NCI-H1092 treated with DMSO at 0.1 percent for 48 hours (cell line): Measurements from ENCODE around the gene SLC8A2.
"Not testable (repeated sequence)": the region's sequence is repeated elsewhere in the genome, so short reads cannot be mapped to it uniquely, and the experiment has no call there.

Experiments
- DNase-seq: peaks from one replicate; lab custom pipeline; 2025; lab: John Stamatoyannopoulos, UW

Gene SLC8A2

DNA sequence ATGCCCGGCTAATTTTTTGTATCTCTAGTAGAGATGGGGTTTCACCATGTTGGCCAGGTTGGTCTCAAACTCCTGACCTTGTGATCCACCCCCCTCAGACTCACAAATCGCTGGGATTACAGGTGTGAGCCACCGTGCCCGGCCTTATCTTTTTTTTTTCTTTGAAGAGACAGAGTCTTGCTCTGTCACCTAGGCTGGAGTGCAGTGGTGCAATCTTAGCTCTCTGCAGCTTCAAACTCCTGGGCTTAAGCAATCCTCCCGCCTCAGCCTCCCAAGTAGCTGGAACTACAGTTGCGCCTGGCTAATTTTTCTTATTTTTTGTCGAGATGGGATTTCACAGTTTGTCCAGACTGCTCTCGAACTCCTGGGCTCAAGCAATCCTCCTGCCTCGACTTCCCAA, 60.0 kb downstream of the SLC8A2 start:
- DNase-seq, result not testable (repeated sequence)

DNA sequence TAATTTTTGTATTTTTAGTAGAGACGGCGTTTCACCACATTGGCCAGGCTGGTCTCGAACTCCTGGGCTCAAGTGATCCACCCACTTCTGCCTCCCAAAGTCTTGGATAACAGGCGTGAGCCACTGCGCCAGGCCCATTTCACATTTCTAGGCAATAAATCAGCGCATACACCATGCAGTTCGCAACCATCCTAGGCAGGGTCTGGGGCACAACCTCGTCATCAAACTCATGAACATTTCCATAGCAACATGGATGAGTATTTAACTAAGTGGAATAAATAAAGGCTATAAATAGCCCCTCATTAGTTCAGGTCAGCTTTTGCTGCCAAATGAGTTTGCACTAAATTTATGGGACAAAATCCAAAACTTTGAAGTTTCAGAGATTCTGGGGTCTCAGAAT, 60.6 kb downstream of the SLC8A2 start:
- DNase-seq, result no peak

DNA sequence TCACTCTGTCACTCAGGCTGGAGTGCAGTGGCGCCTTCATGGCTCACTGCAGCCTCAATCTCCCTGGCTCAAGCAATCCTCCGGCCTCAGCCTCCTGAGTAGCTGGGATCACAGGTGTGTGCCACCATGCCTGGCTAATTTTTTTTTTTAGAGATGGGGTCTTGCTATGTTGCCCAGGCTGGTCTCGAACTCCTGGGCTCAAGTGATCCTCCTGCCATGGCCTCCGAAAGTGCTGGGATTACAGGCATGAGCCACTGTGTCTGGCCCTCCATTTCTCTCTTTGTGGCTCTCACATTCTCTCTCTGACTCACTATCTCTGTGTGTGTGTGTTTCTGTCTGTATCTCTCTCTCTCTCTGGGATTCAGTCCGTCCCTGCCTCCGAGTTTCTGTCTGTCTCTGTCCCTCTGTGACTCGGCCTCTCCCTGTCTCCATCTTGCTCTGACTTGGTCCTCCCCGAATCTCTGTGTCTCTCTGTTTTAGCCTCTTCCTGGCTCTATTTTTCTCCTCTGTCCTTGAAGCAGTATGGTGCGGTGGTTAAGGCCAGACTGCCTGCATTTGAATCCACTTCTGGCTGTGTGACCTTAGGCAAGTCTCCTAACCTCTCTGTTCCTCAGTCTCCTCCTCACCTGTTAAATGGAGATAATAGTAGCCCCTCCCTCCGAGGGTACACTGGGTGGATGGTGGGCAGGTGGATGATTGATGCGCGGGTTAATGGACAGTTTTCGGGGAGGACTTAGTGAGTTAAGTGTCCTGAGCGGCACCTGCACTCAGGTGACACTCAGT, 63.3 kb downstream of the SLC8A2 start:
- DNase-seq, result no peak

DNA sequence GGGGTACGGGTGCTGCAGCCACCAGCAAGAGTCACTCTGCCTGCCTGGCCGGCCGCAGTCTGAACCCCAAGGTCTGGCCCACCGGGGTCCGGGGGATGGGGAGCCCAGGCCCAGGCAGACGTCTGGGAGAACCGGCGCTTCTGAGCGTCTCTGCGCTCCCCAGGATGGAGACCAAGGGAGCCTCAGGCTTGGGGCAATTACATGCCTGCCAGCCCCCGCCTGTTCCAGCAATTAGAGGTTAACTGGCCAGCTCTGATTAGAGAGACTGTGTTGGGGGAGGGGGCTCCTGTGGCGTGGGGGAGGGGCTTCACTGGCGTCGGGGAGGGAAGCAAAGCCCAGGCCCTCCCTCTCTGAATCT, 64.3 kb downstream of the SLC8A2 start:
- no peak for DNase-seq

DNA sequence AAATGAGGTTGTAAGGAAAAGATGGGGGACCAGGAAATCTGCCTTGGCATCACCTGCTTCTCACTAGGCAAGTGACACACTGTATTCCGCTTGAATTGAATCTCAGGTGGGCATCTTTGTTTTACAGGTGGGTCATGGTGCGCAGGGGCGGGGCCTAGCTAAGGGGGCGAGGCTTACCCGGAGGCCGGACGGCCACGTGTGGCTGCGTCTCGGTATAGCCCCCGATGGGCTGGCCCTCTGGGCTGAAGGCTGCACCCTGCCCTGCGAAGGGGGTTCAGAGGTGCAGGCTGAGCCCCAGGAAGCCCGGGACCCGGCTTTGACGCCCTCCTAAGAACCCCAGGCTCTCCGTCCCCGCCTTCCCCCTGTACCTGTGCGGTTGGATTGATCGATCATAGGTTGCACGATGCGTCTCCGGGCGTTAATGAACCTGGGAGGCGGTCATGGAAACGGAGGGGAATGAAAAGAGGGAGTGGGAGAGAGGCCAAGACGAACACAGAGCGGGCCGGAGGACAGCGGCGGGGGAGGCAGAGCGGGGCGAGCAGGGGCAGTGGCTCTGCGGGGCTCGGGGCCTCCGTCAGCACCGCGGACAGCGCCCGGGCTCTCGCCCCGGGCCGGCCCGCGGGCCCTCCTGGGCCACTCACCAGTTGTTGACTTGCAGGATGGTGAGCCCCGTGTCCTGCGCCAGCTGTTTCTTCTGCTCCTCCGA, 64.8 kb downstream of the SLC8A2 start:
- no peak for DNase-seq

DNA sequence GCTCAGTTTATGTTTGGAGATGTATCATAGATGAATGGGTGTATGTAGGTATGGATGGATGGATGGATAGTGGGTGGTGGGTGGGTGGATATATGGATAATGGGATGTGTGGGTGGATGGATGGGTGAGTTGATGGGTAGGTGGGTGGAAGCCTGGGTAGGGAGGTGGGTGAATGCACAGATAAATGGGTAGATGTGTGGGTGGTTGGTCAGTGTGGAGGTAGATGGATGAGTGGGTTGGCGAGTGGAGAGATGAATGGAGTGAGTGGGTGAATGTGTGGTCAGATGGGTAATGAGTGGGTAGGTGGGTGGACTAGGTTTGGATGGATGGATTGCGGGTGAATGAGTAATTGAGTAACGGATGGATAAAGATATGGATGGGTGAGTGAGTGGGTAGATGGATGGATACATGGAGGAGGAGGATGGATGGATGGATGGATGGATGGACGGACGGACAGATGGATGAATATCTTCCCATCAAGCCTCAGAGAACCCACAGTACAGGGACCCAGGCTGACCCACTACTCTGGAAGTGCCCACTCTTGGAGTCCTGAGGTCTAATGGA, 65.8 kb downstream of the SLC8A2 start:
- DNase-seq, result no peak

DNA sequence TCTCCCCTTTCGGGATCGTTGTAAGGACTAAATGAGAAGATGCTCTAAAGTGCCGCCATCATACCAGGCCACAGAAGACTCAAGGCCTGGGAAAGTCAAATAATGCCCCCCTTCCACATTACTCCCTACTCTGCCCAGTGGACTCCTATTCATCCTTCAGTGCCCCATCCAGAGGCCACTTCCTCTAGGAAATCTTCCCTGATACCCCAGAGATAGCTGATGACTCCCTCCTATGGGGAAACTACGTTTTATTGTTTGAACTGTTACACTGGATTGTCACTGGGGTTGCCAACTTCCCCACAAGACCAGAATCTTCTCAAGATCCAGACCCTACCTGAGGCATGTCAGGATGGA, 66.5 kb downstream of the SLC8A2 start:
- DNase-seq, result no peak

DNA sequence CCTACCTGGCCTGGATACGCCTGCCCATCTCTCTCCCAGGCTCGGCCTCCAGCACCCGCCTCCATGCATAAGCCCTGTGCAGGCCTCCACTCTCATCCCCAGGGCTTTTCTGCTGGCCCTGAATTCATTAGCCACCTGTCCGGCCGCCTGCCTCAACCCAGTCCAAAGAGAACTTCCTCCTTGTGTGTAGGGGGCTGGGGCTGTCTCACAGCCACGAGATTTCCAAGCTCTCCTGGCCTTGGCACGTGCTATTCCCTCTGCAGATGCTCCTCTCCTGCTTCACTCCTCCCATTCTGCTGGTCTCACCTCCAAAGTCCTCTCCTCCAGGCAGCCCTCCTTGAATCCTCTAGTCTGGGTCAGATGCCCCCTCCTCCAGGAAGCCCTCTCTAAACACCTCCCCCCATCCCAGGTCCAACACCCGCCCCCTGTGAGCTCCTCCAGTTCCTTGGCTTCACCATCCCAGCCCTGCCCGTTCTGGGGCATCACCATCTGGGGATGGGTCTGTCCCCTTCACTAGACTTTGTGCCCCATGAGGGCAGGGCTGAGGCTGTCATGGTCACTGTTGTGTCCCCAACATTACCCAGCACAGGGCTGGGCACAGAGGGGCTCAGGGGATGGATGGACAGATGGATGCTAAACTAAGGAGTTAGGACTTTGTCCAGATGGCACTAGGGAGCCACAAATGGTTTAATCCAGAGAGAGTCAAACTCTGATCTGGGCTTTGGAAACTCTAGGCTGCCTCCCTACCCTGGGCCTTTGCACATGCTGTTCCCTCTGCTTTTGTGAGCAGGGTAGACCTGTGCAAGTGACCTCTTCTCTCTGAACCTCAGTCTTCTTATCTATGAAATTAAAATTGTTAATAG, 67.1 kb downstream of the SLC8A2 start:
- no peak for DNase-seq

DNA sequence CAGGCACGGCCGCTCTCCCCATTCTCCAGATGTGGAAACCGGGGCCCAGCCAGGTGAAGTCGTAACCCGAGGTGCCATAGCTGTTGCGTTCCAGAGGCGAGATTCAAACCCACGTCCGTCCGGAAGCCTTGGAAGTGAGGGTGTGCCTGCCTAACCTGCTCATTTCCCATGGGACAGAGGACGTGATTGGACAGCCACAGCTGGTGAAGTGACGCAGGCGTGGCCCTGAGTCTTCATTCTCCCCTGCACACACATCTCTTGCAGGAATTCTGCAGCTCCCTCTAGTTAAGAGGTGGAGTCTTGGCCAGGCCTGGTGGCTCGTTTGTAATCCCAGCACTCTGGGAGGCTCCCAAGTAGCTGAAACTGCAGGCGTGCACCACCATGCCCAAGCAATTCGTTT, 69.2 kb downstream of the SLC8A2 start:
- no peak for DNase-seq

DNA sequence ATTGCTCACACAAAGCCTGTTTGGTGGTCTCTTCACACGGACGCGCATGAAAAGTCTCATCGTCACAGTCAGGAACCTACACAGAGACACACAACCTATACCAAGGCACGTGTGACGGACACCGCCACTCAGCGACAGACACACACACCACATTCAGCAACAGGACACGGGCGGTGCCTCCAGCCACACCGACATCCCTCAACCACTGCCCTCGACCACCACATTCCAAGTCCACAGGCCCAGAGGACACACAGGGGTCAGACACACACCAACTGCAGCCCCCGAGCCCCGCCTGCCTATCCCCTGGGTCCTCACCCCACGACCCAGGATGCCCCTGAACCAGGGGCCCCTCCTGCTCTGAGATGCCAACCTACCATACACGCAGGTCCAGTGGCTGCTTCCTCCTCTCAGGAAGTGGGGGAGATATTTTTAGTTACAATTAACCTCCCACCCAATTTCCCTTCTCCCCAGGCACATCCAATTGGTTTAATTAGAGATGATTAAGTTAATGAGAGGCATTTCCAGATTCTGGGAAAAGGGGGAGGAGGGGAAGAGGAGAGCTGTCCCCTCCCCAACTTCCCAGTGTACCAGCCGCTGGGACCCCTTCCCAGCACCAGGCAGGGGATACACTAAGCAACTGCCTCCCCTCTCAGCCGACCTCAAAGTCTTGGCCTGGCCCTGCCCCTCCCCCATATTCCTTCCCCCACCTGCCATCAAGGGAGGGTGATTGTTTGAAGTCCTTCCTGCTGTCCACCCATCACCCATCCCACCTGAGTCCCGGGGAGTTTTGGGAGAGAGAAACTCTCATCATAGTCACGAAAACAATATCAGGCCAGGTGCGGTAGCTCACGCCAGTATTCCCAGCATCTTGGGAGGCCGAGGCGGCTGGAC, 72.7 kb downstream of the SLC8A2 start:
- no peak for DNase-seq

DNA sequence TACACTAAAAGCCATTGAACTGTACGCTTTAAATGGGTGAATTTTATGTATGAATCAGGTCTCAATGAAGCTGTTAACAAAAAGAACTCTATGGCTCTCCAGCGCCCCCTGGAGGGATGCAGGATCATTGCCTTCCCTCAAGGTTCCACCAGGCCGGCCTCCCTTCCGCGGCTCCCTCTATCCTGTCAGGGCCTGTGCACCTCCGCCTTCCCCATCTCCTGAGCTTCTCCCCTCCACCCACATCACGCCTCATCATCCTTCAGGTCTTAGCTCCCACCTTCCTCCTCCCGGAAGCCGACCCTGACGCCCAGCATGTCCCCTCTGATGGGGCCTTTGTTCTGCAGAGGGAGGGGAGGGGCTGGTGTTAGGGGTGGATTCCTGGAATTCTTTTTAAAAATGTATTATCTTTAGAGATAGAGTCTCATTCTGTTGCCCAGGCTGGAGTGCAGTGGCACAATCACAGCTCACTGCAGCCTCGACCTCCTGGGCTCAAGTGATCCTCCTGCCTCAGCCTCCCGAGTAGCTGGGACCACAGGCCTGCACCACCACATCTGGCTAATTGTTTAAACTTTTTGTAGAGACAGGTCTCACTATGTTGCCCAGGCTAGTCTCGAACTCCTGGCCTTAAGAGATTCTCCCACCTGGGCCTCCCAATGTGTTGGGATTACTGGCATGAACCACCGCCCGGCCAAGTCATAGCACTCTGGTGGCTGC, 80.0 kb downstream of the SLC8A2 start:
- peak; percentile 64 for DNase-seq

DNA sequence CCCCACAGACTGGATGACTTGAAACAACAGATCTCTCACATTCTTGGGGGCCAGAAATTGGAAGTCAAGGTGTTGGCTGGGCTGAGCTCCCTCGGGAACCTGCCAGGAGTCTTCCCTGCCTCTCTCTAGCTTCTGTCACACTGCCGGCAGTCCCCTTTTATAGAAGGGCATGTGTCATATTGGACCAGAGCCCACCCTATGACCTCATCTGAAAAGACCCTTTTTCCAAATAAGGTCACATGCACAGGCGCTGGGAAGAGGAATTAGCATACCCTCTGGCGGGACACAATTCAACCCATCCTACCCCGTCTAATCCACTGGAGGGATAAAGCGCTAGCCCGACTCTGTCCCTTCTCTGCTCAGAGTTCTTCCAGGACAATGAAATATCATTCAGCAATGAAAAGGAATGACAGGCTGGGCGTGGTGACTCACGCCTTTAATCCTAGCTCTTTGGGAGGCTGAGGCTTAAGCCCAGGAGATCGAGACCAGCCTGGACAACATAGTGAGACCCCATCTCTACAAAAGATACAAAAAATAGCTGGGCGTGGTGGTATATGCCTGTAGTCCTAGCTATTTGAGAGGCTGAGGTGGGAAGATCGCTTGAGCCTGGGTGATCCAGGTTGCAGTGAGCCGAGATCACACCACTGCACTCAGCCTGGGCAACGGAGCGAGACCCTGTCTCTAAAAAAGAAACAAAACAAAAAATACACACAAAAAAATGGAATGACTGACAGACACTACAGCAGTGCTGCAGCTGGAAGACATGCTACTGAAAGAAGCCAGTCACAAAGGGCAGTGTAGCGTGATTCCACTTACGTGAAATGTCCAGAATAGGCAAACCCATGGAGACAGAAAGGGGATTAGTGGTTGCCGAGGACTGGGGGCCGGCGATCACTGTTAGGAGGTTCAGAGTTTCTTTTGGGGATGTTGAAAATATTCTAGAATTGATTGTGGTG, 80.9 kb downstream of the SLC8A2 start:
- peak; percentile 64 for DNase-seq

DNA sequence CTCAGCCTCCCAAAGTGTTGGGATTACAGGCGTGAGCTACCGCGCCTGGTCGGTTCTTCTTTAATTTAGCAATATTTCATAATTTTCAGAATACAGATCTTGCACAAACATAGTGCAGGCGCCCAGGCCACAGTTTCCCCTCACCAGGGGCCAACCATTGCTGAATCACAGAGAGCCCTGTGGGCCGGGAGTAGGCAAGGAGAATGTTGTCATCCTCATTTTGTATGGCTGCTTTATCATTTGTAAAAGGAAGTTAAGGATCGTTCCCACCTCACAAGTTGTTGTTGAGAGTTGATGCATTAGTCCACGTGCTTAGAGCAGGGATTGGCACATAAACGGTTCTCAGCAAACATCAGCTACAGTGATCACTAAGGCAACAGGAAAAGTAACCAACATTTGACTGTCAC, 82.5 kb downstream of the SLC8A2 start:
- no peak for DNase-seq

DNA sequence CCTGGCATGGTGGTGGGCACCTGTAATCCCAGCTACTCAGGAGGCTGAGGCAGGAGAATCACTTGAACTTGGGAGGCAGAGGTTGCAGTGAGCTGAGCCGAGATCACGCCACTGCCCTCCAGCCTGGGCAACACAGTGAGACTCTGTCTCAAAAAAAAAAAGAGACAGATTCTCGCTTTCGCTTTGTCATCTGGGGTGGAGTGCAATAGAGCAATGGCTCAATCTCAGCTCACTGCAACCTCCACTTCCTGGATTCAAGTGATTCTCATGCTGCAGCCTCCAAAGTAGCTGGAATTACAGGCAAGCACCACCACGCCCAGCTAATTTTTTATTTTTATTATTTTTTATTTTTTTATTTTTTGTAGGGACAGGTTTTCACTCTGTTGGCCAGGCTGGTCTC, 83.0 kb downstream of the SLC8A2 start:
- not testable (repeated sequence) for DNase-seq

DNA sequence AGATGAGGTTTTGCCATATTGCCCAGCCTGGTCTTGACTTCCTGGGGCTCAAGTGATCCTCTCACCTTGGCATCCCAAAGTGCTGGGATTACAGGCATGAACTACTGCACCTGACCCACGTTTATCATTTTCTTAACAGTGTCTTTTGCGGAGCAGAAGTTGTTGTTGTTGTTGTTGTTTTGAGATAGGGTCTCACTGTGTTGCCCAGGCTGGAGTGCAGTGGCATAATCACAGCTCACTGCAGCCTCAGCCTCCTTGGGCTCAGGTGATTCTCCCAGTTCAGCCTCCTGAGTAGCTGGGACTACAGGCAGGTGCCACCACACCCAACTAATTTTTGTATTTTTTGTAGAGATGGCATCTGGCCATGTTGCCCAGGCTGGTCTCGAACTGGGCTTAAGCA, 84.1 kb downstream of the SLC8A2 start:
- not testable (repeated sequence) for DNase-seq

DNA sequence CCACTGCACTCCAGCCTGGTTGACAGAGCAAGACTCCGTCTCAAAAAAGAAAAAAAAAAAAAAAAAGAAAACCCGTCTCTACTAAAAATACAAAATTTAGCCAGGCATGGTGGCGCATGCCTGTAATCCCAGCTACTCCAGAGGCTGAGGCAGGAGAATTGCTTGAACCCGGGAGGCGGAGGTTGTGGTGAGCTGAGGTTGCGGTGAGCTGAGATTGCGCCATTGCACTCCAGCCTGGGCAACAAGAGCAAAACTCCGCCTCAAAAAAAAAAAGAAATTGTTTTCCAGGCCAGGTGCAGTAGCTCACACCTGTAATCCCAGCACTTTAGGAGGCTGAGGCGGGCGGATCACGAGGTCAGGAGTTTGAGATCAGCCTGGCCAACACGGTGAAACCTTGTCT, 85.1 kb downstream of the SLC8A2 start:
- DNase-seq, result not testable (repeated sequence)

DNA sequence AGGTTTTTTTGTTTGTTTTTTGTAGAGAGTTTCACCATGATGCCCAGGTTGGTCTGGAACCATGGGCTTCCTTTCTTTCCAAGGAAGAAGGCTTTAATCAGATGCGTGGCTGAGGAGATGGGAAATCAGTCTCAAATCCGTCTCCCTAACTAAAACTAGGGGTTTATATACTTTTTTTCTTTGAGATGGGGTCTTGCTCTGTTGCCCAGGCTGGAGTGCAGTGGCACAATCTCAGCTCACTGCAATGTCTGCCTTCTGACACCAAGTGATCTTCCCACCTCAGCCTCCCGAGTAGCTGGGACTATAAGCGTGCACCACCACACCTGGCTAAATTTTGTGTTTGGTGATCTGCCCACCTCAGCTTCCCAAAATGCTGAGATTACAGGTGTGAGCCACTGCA, 87.2 kb downstream of the SLC8A2 start:
- not testable (repeated sequence) for DNase-seq

DNA sequence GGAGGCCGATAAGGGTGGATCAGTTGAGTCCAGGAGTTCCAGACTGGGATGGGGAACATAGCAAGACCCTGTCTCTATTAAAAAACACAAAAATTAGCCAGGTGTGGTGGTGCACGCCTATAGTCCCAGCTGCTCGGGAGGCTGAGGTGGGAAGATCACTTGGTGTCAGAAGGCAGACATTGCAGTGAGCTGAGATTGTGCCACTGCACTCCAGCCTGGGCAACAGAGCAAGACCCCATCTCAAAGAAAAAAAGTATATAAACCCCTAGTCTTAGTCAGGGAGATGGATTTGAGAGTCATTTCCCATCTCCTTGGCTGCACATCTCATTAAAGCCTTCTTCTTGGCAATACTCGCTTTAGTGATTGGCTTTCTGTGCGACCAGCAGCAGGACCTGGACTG, 87.8 kb downstream of the SLC8A2 start:
- DNase-seq, result not testable (repeated sequence)

DNA sequence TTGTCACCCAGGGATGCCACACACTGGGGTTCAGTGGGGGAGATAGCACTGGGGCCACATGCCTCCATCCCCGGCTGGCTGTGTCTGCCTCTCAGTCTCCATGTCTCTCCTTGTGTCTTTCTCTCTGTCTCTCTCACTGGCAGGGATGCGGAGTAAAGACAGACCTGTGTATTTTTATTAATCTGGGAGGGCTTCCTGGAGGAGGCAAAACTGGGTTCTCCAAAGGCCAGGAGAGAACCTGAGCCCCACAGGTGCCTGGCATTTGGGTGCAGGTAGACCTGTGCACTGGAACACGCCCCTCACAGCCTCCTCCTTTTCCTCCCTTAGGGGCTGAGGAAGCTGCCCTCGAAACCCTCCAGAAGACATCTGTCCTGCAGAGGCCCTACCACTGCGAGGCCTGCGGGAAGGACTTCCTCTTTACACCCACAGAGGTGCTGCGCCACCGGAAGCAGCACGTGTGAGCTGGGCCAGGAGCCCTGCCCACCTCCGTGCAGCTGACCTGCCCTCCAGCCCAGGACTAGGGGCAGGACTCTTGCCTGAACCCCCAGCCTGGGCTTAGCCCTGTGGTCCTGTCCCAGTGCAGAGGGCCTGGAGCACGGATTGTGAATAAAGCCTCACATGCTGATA, 89.9 kb downstream of the SLC8A2 start:
- no peak for DNase-seq
